C1 segment of cervical spinal cord (tissue), 14 donors: ENCODE results near the gene USP37.

Source experiments
- DNase-seq, 14 donors: peaks; one replicate each; lab custom pipeline; 2025; lab: John Stamatoyannopoulos, UW

Gene USP37

DNA sequence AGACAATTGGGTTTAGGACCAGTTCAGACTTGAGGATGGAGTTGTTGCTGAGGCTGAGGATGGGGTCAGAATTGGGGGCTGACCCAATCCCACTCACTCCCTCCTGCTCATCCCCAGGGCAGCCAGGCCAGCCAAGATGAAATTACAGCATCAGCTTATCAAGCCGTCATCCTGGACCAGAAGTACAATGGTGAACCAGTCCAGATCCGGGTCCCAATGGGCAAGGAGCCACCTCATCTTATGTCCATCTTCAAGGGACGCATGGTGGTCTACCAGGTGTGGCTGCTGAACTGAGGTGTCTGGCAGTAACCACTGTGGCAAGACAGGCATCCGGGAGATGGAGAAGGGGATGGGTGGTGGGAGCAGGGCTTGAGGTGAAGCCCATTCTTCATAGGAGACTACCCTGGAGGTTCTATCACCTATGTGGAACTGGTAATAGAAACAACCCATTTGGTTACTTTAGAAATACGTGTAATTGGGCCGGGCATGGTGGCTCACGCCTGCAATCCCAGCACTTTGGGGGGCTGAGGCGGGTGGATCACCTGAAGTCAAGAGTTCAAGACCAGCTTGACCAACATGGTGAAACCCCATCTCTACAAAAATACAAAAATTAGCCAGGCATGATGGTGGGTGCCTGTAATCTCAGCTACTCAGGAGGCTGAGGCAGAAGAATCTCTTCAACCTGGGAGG, 135.3 kb downstream of the USP37 start:
- DNase-seq: no peak

DNA sequence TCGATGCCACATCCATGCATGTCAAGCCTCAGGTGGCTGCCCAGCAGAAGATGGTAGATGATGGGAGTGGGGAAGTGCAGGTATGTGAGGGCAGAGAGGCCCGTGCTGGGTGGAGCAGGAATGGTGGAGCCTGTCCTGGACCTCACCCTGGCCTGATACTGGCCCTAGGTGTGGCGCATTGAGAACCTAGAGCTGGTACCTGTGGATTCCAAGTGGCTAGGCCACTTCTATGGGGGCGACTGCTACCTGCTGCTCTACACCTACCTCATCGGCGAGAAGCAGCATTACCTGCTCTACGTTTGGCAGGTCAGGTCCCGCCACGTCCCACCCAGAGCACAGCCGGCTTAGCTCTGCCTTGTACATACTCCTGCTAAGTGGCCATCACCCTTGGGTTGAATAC, 136.3 kb downstream of the USP37 start:
- no peak for DNase-seq

DNA sequence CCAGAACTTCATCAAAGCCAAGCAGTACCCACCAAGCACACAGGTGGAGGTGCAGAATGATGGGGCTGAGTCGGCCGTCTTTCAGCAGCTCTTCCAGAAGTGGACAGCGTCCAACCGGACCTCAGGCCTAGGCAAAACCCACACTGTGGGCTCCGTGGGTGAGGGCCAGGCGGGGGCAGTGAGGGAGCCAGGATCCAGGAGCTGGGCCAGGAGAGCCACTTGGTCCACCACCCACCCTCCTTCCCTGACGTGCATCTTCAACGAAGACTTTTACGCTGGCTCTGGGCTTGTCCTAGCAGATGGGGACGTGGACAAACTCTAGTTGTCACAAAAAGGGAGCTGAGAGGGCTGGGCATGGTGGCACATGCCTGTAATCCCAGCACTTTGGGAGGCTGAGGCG, 137.4 kb downstream of the USP37 start:
- no peak for DNase-seq

DNA sequence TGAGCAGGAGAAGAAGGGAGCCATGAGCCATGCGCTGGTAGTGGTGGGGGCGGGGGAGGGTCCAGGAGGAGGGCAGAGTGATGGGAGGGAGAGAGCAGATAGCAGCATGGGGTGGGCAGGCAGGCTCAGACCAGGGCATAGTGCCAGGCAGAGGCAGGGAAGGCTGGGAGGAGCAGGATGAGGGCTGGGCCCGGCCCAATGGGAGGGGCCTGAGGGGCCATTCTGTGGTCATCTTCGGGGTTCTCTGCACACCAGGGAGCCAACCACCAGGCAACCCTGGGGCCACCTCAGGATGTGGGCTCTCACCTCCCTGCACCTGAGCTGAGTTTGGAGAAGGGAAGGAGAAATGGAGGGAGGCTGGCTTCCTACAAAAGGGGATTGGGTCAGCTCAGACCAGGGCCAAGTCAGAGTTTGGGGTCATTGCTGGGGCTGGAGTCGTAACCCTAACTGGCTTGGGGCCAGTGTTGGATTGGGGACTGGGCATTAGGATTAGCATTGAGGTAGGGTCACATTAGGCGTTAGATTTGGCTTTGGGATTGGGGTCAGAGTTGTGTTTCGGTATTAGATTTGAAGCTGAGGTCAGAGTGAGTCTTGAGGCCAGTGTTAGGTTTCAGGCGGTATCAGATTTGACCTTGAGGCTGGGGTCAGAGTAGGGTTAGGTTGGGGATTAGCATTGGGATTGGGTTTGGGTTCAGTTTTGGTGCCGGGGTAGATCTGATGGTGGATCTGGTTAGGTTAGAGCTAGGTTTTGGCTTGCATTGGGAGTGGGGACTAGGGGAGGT, 138.0 kb downstream of the USP37 start:
- DNase-seq: no peak

DNA sequence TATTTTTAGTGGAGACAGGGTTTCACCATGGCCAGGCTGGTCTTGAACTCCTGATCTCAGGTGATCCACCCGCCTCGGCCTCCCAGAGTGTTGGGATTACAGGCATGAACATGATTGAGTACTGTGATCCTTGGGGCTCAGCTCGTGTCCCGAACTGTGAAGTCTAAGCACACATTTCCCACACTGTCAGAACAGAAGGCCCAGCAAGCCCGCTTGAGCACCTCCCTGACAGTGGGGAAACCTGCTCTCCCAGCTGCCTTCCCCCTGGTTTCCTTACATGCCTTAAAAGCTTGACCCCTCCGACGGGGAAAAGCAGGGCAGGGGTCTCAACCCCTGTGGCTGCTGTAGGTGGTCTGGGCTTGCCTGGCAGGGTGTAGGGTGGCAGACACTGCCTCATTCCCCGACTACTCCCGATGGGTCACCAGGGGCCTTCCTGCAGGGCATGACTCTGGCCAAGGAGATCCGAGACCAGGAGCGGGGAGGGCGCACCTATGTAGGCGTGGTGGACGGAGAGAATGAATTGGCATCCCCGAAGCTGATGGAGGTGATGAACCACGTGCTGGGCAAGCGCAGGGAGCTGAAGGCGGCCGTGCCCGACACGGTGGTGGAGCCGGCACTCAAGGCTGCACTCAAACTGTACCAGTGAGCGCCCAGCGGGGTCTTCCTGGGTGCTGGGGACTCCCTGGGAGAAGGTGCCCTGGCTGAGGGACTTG, 139.1 kb downstream of the USP37 start:
- DNase-seq: no peak

DNA sequence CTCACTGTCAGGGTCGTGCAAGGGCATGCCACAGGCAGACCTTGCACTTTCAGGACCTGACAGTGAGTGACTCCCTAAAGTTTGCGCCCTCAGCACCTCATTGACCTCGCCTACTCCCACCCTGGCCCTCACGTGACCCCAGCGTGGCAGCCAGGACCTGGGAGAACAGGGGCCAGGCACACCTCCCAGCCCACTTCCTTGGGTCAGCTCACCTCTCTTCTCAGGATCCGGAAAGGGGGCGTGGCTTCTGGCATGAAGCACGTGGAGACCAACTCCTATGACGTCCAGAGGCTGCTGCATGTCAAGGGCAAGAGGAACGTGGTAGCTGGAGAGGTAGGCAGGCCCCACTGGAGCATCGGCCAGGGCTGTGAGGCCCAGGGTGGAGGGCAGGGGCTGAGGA, 140.4 kb downstream of the USP37 start:
- DNase-seq: no peak

DNA sequence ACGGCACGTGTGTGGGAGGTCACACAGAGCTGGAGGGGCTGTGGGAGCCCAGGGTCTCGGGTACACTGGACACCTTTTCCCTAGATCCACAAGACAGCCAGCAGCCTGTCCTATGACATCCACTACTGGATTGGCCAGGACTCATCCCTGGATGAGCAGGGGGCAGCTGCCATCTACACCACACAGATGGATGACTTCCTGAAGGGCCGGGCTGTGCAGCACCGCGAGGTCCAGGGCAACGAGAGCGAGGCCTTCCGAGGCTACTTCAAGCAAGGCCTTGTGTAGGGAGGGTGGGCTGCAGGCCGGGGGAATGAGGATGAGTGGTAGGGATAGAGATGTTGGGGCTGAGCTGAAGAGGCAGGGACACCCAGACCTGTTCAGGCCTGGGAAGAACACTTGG, 142.6 kb downstream of the USP37 start:
- DNase-seq: no peak

DNA sequence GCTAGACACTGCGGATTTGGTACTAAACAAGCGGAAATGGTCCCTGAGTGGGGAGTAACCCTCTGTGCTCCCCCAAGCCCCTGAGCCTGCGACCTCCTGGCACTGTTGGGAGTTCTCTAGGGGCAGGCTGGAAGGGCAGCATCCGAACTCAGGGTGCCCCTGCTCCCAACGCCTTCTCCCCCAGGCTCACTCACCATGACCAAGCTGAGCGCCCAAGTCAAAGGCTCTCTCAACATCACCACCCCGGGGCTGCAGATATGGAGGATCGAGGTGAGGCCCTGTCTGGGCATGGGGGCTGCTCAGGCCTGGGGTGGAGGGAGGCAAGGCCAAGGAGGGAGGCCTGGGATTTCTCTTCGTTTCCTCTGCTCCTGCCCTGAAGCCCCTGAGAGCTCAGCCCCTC, 144.6 kb downstream of the USP37 start:
- no peak for DNase-seq

DNA sequence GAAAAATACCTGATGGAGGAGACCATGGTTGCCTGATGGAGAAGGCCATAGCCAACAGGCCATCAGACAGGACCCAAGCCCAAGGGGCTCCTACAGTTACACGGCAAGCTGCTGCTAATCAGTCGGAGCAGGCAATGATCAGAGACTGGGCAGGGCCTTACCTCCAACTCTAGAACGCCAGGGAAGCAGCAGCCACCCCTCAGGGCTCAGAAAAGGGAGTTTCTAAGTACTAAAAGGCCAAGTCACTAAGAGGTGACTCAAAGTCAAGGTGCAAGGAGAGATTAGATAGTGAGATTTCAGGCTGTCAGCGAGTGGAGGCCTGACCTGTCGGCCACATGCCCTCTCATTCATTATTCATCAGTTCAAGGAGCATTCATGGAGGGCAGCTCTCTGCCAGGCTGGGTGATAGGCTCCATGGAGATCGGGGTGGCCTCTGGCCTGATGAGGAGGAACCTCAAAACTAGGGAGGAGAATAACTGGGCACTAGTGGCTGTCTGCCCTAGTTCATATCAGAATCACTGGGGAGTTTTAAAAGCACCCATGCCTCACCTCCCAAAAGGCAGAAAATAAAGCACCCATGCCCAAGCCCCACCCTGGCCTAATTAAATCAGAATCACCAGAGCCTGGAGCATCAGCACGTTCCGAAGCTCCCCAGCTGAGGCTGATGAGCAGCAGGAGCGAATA, 145.6 kb downstream of the USP37 start:
- DNase-seq: no peak

DNA sequence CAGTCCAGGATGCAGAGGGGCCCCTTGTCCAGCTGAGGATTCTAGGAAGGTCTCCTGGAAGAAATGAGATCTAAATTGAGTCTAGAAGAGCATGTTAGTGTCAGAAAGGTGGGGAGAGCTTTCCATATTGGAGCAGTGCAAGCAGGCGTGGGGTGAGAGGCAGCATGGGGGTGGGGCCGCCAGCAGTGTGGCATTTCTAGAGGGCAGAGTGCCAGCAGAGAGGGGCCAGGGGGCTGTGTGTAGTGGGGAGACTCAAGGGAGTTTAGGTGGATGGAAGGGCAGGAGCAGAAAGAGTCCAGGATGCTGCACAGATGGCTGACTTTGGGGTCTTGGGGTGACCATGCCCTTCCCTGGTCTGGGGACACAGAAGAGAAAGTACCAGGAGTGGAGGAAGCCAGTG, 147.1 kb downstream of the USP37 start:
- no peak for DNase-seq

DNA sequence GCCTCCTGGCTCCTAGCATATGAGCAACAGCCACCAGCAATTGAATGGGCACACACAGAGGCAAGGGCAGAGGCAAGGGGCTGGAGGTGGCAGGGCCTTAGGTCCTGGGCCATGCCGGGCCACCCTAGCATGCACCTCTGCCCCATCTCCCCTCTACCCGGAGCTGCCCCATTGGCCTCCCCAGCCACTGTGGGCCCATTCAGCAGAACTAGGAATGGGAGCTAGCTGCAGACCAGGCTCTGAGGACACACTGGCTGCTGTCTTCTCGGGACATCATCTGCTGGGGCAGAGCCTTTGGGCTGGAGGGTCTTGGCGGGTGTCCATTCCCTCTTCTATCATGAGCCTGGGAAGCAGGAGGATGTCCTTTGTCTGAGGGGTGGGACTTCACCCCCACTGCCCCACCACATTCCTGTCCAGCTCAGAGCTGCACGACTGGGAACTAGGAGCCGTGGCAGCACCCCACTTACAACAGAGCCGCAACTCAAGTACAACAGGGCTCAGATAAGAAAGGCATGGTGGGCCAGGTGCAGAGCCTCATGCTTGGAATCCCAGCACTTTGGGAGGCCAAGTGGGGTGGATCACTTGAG, 148.4 kb downstream of the USP37 start:
- DNase-seq: no peak

DNA sequence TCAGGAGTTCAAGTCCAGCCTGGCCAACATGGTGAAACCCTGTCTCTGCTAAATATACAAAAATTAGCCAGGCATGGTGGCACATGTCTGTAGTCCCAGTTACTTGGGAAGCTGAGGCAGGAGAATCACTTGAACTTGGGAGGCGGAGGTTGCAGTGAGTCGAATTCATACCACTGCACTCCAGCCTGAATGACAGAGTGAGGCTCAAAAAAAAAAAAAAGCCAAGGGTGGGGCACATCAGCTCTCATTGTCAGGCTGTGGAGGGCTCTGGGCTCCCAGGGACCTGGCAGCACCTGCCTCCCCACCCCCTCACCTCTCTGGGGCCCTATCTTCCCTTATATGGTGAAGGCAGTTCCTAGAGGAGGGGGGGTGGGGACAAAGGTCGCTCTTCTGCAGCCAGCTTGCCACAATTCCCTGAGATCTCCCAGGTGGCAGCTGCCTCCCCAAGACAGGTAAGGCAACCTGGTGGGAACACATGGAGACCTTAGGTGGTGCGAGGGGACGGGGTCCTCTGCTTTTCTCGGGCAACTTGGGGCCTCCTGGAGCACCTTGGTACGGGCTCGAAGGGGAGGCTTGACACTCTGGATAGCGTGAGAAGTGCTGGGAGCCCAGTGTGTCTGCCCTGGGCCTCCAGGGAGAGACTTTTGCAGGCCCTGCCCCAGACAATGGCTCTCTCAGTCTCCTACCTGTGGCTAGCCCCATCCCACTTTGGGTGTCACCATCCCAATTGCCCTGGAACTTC, 149.3 kb downstream of the USP37 start, which contains the start of gene VIL1:
VIL1 (plus strand) TSS at position 407 of the 742 bp plus-strand sequence. CDS start 4,656 bp downstream, outside the sequence.
- no peak for DNase-seq

DNA sequence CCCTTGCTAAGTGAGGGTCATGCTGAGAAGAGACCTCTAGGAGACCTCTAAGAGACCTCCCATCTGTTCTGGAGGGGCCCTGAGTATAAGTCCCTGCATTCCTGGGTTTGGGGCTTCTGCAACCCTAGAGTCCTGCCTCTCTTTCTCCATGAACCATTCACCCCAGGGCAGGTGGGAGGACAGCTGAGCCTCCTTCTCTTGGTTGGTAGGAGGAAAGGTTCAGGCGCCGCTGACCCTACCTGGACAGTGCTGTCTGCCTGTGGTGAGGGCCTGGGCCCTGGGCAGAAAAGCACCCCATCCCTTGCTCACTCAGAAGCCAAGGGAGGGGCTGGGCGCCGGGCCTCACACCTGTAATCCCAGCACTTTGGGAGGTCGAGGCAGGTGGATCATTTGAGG, 149.8 kb downstream of the USP37 start:
- DNase-seq: no peak

DNA sequence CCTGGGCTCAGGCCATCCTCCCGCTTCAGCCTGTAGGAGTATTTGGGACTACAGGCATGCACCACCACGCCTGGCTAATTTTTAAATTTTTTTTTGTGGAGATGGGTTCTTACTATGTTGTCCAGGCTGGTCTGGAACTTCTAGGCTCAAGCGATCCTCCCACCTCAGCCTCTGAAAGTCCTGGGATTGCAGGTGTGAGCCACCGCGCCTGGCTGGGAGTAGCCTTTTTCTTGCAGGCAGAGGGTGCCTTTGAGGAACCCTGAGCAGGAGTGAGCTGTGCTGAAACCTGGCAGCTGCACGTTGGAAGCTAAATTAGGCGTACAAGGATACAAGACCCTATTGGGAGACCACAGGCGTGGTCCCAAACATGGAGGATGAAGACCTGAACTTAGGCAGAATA, 160.4 kb downstream of the USP37 start:
- no peak for DNase-seq

DNA sequence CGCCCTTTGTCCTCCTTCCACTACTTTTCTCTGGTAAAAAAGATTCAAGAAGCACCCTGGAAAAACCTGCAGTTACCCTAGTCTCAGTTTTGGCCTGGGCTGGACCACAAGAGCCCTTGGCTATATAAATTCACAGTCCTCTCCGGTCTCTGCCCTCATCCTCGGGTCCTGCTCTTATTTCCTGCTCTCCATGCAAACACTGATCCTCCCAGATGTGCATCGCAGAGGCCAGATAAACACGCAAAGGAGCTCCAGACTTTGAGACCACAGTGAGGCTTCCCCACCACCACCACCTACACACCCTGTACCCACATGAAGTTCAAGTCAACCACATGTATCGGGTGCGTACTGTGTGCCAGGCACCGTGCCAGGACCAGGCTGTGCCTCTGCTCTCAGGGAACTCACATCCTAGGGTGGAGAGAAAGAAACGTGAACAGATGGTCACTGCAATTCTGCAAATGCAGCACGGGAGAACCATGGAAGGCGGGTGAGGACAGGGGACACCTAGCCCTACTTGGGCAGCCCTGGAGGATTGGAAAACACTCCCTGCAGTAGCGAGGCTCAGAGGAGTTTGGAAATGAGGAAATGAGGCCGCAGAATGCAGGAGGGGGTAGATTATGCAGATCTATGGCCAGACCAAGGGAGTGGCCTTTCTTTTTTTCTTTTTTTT, 161.1 kb downstream of the USP37 start:
- peak in 8 of 14 donors; percentile 51 to 79 (median 66) for DNase-seq

DNA sequence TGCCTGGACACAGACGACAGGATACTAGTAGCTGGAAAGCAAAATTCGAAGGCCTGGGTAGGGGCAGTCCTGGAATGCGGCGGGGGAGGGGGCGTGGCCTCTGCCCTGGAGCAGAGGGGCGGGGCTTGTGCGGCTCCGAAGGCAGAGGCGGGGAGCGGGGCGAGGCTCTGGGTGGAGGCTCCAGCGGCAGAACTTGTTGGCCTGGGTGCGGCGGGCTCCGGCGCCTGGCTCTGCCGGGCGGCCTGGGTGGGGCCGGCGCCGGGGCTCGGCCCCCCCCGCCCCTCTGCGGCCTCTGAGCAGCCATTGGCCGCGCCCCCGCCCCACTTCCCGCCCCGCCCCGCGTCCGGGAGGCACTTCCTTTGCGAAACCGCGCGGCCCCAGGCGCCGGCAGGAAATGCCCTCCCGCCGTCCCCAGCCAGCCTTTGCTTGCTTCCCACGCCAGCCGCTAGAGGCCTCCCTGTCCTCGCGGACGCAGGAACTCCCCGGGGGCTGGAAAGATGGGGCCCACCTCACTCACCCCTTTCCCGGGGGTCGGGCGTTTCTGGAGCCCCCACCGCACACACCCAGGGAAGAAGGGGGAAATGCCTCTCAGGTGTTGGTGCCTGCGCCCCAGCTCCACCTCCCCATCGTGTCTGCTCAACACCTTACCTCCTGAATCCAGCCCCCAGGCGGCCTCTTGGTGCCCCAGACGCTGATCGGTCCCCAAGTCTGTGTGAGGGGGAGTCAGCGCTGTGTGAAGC, 161.8 kb downstream of the USP37 start:
- DNase-seq: peak; percentile 54 to 95 (median 90)

DNA sequence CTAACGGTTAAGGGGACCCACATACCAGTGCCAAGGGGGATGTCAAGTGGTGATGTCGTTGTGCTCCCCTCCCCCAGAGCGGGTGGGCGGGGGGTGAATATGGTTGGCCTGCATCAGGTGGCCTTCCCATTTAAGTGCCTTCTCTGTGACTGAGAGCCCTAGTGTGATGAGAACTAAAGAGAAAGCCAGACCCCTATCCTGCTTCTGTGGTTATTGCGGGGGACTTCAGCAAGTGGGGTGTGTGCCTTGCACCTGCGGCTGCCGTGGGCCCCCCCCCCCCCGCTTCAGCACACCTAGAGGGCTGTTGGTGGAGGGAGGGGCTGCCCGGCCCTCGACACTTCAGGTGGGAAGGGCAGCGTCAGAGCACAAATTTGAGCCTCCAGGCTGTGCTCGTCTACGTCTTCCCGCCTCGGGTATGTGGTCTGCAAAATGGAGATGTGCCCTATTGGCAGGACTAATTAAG, 162.4 kb downstream of the USP37 start:
- DNase-seq: no peak

DNA sequence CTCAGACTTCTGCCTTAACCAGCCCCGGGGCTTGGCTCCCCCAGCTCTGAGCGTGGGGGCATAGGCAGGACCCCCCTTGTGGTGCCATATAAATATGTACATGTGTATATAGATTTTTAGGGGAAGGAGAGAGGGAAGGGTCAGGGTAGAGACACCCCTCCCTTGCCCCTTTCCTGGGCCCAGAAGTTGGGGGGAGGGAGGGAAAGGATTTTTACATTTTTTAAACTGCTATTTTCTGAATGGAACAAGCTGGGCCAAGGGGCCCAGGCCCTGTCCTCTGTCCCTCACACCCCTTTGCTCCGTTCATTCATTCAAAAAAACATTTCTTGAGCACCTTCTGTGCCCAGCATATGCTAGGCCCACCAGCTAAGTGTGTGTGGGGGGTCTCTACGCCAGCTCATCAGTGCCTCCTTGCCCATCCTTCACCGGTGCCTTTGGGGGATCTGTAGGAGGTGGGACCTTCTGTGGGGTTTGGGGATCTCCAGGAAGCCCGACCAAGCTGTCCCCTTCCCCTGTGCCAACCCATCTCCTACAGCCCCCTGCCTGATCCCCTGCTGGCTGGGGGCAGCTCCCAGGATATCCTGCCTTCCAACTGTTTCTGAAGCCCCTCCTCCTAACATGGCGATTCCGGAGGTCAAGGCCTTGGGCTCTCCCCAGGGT, 162.9 kb downstream of the USP37 start:
- no peak for DNase-seq
